Fibroblast of peridontal ligament (primary cell): ENCODE data around the gene SELENOP.
"Not testable (repeated sequence)": the region's sequence is repeated elsewhere in the genome, so short reads cannot be mapped to it uniquely, and the experiment has no call there.

ENCODE experiments used
- DNase-seq: peaks from one replicate; pipeline ENCODE4 v3.0.0-alpha.2; 2010; ENCODE audit errors: extremely low read depth

The SELENOP gene

GRCh38 chr5:42826757-42827515 is 15.2 kb upstream of the SELENOP start:
- no peak for DNase-seq

DNA sequence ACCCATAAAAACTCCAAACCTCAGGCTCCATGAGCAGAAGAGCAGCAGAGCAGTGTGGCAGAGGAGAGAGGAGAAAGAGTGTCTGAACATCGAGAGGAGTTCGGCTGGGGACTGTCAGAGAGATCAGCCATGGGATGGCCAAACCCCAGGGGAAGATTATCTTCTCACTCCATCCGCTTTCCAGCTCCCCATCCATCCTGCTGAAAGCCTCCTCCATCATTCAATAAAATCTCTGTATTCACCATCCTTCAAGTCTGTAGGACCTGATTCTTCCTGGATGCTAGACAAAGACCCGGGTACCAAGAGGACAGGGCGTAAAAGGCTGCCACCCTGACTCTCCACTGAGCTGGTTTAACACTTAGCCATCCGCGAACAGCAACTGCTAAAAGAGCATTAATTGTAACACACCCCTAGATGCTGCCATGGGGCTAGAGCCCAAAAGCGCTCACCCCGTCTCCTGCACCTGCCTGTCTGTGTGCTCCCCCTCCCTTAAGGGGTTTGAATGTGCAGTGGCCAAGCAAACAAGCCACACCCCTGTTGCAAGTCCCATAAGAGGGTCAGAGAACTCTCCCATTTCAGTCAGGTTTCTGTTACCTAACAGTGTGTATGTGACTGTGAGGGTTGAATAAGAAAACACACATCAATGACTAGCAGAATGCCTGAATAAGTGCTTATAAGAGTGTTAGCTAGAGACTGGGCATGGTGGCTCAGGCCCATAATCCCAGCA is 13.9 kb upstream of the SELENOP start:
- no peak for DNase-seq

DNA sequence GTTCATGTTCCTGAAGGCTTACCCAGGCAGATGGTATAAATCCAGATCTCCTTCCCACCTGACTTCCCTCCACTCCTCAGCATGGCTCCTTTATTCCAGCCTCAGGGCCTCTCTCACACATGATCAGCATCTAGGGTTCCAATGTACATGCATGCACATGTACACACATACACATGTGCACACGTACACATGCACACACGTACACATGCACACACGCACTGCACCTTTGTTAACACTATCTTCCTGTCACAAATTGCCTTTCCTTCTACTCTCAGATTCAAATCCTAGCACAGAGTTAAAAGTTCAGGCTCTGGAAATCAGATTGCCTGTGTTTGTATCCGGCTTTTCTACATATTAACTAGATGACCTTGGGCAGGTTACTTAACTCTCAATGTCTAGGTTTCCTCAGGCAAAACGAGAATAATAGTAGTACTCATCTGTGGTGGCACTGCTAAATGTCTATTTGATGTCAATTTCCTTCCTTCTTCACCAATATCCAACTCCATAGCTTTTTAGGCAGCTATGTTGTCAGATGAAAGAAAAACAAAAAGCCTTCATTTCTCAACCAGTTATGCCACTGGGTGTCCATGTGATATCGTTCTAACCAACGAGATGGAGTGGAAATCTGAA is 12.8 kb upstream of the SELENOP start:
- no peak for DNase-seq

DNA sequence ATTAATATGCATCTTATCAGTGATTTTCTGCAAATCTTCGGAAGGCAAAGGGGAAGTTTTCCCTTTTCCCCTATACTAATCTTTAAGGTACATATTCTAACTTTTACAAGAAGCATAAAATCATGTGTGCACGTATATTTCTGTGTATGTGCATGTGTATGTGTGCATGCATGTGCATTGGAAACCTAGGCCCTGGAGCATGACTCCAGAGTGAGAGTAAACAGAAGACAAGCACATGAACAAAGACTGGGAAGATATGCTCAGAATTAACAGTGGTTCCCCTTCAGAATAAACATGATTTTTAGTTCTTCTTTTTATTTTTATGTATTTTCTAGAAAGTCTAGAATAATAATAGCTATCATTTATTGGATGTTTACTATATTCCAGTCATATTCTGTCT is 10.9 kb upstream of the SELENOP start:
- no peak for DNase-seq

- no peak for DNase-seq
Observed at GRCh38 chr5:42819745-42820144, 8.1 kb upstream of the SELENOP start.

GRCh38 chr5:42816546-42816945 is 4.9 kb upstream of the SELENOP start:
- not testable (repeated sequence) for DNase-seq

- DNase-seq = no peak
Observed at GRCh38 chr5:42813533-42813932, 1.8 kb upstream of the SELENOP start.

DNA sequence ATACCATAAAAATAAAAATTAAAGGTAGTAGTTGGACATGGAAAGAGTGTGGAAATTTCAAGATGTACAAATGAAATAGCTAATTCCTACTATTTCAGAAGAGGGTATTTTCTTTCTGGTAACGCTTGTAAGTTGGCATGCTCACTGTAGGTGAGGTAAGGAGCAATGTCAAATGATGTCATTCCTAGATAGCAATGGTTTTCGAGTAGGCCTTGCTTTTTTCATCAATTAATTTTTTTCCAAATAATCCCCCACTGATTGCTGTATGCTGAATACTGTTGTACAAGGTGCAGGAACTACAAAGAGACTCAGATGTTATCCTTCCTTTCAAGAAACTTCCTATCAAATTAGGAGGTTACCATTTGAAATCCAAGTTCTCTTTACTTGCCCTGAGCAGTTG is 928 bp upstream of the SELENOP start:
- no peak for DNase-seq

DNA sequence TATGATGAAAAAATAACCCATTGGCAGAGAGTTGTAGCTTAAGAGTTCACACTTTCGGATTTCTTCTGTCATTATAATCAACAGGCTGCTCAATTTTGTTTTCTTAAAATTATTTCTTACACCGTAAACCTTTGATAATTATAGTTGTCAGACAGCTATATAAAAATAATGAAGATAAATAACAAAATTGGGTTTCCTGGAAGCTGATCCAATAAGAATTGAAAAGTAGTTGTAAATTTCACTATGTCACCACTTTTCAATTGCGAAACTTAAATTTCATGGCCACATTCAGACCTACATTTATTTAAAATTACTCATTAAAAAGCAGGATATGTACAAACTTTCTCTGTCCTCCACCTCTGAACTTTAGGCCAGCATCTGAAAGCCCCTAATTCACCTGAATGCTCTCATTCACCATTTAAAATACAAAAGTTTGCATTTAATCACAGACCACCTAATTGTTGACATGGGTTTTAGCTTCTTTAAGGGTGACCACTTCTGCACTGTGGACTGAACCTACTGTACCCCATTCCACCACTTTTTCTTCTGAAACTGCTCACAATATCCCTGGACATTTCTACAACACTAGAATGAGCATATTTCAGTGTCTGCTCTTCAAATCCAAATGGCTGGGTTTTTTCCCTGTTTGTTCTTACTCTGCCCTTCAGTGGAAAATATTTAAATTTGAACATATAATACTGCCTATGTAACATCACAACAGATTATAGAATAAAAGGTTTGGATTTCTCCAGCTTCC is 680 bp downstream of the SELENOP start:
- DNase-seq = peak; percentile 22

DNA sequence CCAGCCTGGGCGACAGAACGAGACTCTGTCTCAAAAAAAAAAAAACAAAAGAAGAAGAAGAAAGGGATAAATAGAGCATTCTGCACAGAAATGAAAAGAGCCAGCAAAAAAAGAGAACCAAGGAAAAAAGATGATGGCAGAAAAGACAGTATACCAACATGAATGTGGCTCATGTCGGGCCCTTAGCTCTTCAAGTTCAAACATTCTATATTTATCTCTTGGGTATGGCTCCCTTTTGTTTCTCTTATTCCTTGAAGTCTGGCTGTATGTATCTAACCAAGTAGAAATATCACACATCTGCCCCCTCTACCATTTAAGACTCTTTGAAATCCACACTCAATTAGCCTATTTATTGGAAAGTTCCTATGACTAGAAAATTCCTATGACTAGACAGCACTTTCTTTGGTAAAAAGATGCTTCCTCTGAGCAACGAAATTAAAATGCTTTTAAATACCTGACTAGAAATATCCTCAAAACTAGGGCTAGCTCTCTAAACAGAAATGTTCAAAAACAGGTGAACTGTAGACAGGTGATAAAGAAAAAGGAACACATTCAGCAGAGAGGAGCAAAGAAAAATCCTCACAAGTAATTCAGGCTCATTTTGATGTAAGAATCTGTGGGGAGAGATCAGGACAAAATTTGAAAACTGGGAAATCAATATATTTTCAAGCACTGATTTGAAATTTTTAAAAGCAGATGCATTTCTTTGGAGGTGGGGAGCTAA is 2.6 kb downstream of the SELENOP start:
- no peak for DNase-seq

GRCh38 chr5:42807722-42808447 is 3.8 kb downstream of the SELENOP start:
- DNase-seq = no peak

- no peak for DNase-seq
Observed at GRCh38 chr5:42806701-42807262, 4.9 kb downstream of the SELENOP start.

GRCh38 chr5:42806004-42806700 is 5.5 kb downstream of the SELENOP start:
- DNase-seq = no peak

- DNase-seq = no peak
Observed at GRCh38 chr5:42804717-42805339, 6.9 kb downstream of the SELENOP start.

- no peak for DNase-seq
Observed at GRCh38 chr5:42801516-42802166, 10.1 kb downstream of the SELENOP start.

GRCh38 chr5:42800748-42801330 is 10.9 kb downstream of the SELENOP start:
- no peak for DNase-seq

- DNase-seq = no peak
Observed at GRCh38 chr5:42799668-42800114, 12.0 kb downstream of the SELENOP start.

DNA sequence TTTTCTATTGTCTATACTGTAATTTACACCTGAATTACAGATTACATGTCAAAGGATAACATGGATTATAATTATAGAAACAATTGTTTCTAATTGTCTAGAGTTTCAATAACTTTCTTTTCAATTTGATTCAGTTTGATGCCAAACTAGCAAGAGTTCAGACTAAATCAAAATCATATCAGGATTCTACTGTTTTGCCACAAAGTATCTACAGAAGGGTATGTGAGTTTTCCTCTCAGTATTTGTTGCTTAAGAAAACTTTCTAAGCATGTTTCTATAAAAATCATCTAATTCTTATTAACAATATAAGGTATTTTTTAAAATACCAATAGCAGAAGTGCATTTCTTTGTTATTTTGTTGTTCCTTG is 12.5 kb downstream of the SELENOP start:
- no peak for DNase-seq
